Panc1 (cell line): ENCODE data around the gene MED7. TPM values are rescaled to one million over a fixed set of nuclear protein-coding genes. Genes with fewer than 3 reads are reported as not detected.

Experiments
- ATAC-seq: fragments of 200-7000 bp; cut with Tn5 transposase; 2 replicates; pipeline ENCODE4 v1.9.1; 2020; ENCODE audit warnings: mild to moderate bottlenecking, moderate library complexity
- Bru-seq: library from RNA; stranded (reverse); fragments of 400-500 nt; gene quantifications from one replicate; lab custom pipeline; 2021; lab: Mats Ljungman, UMichigan
- BruChase-seq, 2 experiments: library from RNA; stranded (reverse); fragments of 400-500 nt; gene quantifications; one replicate each; lab custom pipeline; 2021; lab: Mats Ljungman, UMichigan
- BruUV-seq: library from RNA; stranded (reverse); fragments of 400-500 nt; replicated peaks from 2 replicates; lab custom pipeline; 2021; lab: Mats Ljungman, UMichigan
- CTCF ChIA-PET: fragments of 300-600 bp; sonication (Branson Sonifier 250); formaldehyde crosslinking; loops from one replicate; lab custom pipeline; 2022; ENCODE audit warnings: antibody characterized with exemption; lab: Charles Lee
- POLR2A ChIA-PET: fragments of 300-600 bp; sonication (Branson Sonifier 250); formaldehyde crosslinking; loops from one replicate; lab custom pipeline; 2022; ENCODE audit warnings: antibody characterized with exemption; lab: Charles Lee
- DNase-seq: peaks from one replicate; pipeline ENCODE4 v3.0.0-alpha.2; 2010; ENCODE audit warnings: low read depth, low spot score
- H3K27ac ChIP-seq: 2 replicates; pipeline ENCODE4 v1.5.1; 2011; ENCODE audit warnings: mild to moderate bottlenecking, low read length, inconsistent platforms
- H3K27me3 ChIP-seq: fragments of 200-500 bp; sonication (Bioruptor generic); 2 replicates; pipeline ENCODE4 v1.6.0; 2014; ENCODE audit warnings: low read length, inconsistent platforms; ENCODE audit not compliant: control insufficient read depth, insufficient read depth
- H3K36me3 ChIP-seq: fragments of 200-500 bp; sonication (Bioruptor generic); 2 replicates; pipeline ENCODE4 v1.5.1; 2014; ENCODE audit warnings: inconsistent platforms, mild to moderate bottlenecking, low read length, moderate library complexity; ENCODE audit not compliant: control insufficient read depth, insufficient read depth
- H3K4me1 ChIP-seq: 2 replicates; pipeline ENCODE4 v1.5.1; 2011; ENCODE audit warnings: inconsistent platforms, mild to moderate bottlenecking, low read length, moderate library complexity; ENCODE audit not compliant: control insufficient read depth, insufficient read depth
- H3K4me3 ChIP-seq, 2 experiments: 2 replicates each; pipeline ENCODE4 v1.5.1; 2011 to 2012; ENCODE audit warnings: low read depth in 2 of 2, low read length in 2 of 2, mild to moderate bottlenecking in 2 of 2, inconsistent platforms in 1 of 2, moderate library complexity in 1 of 2
- H3K9me3 ChIP-seq: fragments of 200-500 bp; sonication (Bioruptor generic); 2 replicates; pipeline ENCODE4 v1.5.1; 2014; ENCODE audit warnings: low read depth, mild to moderate bottlenecking, inconsistent platforms, low read length, moderate library complexity; ENCODE audit not compliant: control insufficient read depth, insufficient read depth
- CTCF ChIP-seq: fragments of 450-650 bp; IDR thresholded peaks from 2 replicates; pipeline ENCODE4 v1.5.1; 2017; ENCODE audit warnings: mild to moderate bottlenecking
- POLR2AphosphoS5 ChIP-seq: IDR thresholded peaks from 2 replicates; pipeline ENCODE4 v1.6.1; 2012; ENCODE audit warnings: mild to moderate bottlenecking, low read depth, low read length, moderate library complexity
- REST ChIP-seq, 2 experiments: IDR thresholded peaks; 2 replicates each; pipeline ENCODE4 v1.6.1; 2011 to 2012; ENCODE audit warnings: low read depth in 2 of 2, control low read depth in 1 of 2, low read length in 1 of 2, mild to moderate bottlenecking in 1 of 2, moderate library complexity in 1 of 2; ENCODE audit not compliant: insufficient read depth in 1 of 2
- SIN3A ChIP-seq: IDR thresholded peaks from 2 replicates; pipeline ENCODE4 v1.6.1; 2012; ENCODE audit warnings: low read depth, mild to moderate bottlenecking, low read length, moderate library complexity, borderline replicate concordance; ENCODE audit not compliant: insufficient read depth
- TCF7L2 ChIP-seq: IDR thresholded peaks from 2 replicates; pipeline ENCODE4 v1.6.1; 2011; ENCODE audit warnings: mild to moderate bottlenecking, low read depth, low read length, inconsistent platforms
- in situ Hi-C: cut with HindIII; loops from 2 replicates; pipeline ENCODE4 v1.10.0; 2016; ENCODE audit warnings: low sequenced_read_pairs, low pct_unique_long_range_greater_than_20kb
- intact Hi-C: fragments of 100-400 bp; cut with micrococcal nuclease; formaldehyde crosslinking; loops from one replicate; pipeline ENCODE4 v1.10.0; 2022; ENCODE audit not compliant: unreplicated experiment
- long read RNA-seq: library from polyadenylated mRNA; unstranded; transcript quantifications from one replicate; pipeline ENCODE4 v2.0.0, GENCODE V29; 2021; ENCODE audit not compliant: unreplicated experiment
- polyA plus RNA-seq: library from polyadenylated mRNA; unstranded; fragments of >200 nt; gene quantifications from one replicate; pipeline ENCODE4 v1.2.1, GENCODE V29; 2012; ENCODE audit warnings: missing spikeins; ENCODE audit not compliant: insufficient read length
- total RNA-seq: library from RNA; stranded (reverse); gene quantifications from one replicate; pipeline ENCODE4 v1.2.1, GENCODE V29; 2021; ENCODE audit not compliant: unreplicated experiment

The MED7 gene
- total RNA-seq (9.9 TPM), Bru-seq, nascent RNA (percentile 78 among the genes with signal in this experiment), BruChase-seq, experiment 1, labeled RNA remaining after a 2-hour chase (percentile 82 among the genes with signal in this experiment), BruChase-seq, experiment 2, labeled RNA remaining after a 6-hour chase (percentile 67 among the genes with signal in this experiment)
- polyA plus RNA-seq = 6.5 TPM
- long read RNA-seq, transcript MED7-201 (2 exons, 2,402 nt) = major isoform, 9 of 16 reads
- long read RNA-seq, partial matches to known transcripts = 6 of 16 reads
- long read RNA-seq, other reads (novel, unspliced or antisense) = 0 of 16 reads

- Histone ChIP-seq H3K4me3 (peak within 1 kb of the TSS; percentile 68 to 88), H3K27me3 (no peaks in the 10 kb centered on the region; the same call in 1 of the 2 replicates), H3K27ac (peak within 1 kb of the TSS; percentile 81), H3K36me3 (peaks cover 7% of the 10 kb centered on the region; the same call in 1 of the 2 replicates), H3K4me1 (no peaks in the 10 kb centered on the region), H3K9me3 (no peaks in the 10 kb centered on the region)
- in situ Hi-C loops = no loop called here
- TF ChIP-seq SIN3A (no peak), REST (IDR thresholded peaks at IDR 0.05; ENCODE audit: insufficient read depth in 1 of 2, low read depth in 2 of 2, low read length in 1 of 2) (peak in 1 of 2 experiments; percentile 27; a peak in 1 of 4 replicates), TCF7L2 (no peak), POLR2AphosphoS5 (peak; percentile 92)
- ChIA-PET POLR2A (interaction anchor here (0.5 to 1.6 kb wide), 3 partner anchors 8 to 238 kb away, joined by 3 to 7 read pairs (median 5); no protein-coding TSS in a partner anchor), CTCF (interaction anchor here (1.1 kb wide), 1 partner anchor 11 kb away, joined by 7 read pairs; no protein-coding TSS in a partner anchor)
- peak; percentile 100 for ATAC-seq
- DNase-seq = peak; percentile 96
- BruUV-seq = no TSS peak
- intact Hi-C loops = loop anchor here (10.0 kb wide), 1 partner anchor 602 kb away; the partner anchor contains the start of gene LSM11
These were observed at the start of gene MED7 for GRCh38 chr5:157142317-157143126. Gene MED7 (minus strand): TSS chr5:157142865. CDS start chr5:157139431, 3,434 bp downstream.

GRCh38 chr5:157189223-157189622 lies 46.6 kb upstream of the MED7 start:
- in situ Hi-C loops = no loop called here
- DNase-seq (no peak), ATAC-seq (no peak)
- ChIA-PET CTCF (no interaction called here), POLR2A (no interaction called here)
- intact Hi-C loops = no loop called here
- Histone ChIP-seq H3K27me3 (peaks cover 4% of the 10 kb centered on the region; the same call in 1 of the 2 replicates), H3K27ac (no peak overlapping the region), H3K4me1 (no peaks in the 10 kb centered on the region), H3K4me3 (no peak overlapping the region), H3K9me3 (no peaks in the 10 kb centered on the region), H3K36me3 (no peaks in the 10 kb centered on the region)
- no peak for TF ChIP-seq REST (IDR thresholded peaks at IDR 0.05; ENCODE audit: insufficient read depth in 1 of 2, low read depth in 2 of 2, low read length in 1 of 2)
- no peak for TF ChIP-seq SIN3A
- no peak for TF ChIP-seq POLR2AphosphoS5
- no peak for TF ChIP-seq TCF7L2
- no peak for TF ChIP-seq CTCF
- BruUV-seq = no TSS peak
